Esophagus squamous epithelium (tissue), 4 donors: ENCODE results near the gene GMPR2.

Experiments used
- POLR2A ChIP-seq, 4 donors: fragments of 450-650 bp; IDR thresholded peaks; one replicate each; pipeline ENCODE4 v1.6.1; 2017; ENCODE audit warnings: antibody characterized with exemption in 4 of 4, mild to moderate bottlenecking in 4 of 4, moderate library complexity in 3 of 4
- TF ChIP-seq, protein P1 (sequence below), 6 experiments: fragments of 450-650 bp in 4 of 6; fragments of 200-600 bp in 2 of 6; sonication (generic) in 2 of 6; IDR thresholded peaks; one replicate each; pipeline ENCODE4 v1.5.1; 2016 to 2019; ENCODE audit warnings: antibody characterized with exemption in 6 of 6, mild to moderate bottlenecking in 4 of 6, moderate library complexity in 4 of 6

DNA sequence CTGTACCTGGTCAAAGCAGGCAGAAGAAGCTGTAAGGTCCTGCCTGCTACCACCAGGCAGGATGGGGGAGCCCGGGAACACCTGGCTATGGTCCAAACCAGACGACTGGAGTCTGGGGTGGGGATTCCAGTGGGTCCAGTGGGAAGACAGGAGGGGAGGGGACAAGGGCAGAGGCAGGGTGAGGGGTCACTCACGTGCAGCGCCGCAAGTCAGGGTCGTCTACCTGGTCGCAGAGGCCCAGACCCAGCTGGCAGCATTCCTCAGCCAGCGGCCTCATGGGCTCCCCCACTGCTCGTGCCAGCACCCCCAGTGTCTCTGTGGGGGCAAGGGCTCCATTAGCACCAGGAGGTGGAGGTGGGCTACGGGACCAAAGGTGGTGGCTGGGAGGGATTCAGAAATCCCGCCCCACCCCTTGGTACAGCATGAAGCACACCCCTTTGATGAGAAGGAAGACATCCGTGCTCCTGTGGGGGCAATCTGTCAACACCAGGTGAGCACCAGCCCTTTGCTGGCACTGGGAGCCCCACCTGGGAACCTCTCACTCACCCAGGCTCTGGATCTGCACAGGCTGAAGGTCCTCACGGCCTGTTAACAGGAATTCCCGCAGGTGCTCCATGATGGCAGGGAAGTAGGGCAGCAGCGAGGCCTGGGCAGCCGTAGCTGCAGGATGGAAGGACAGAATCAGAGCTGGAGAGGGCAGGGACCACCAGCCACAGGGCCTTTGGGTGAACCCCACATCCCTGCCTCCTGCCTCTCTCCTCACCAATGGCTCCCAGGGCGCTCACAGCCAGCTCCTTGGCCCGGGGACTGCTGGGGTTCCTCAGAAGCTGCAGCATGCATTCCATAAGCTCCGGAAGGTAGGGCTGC lies 48.4 kb upstream of the GMPR2 start:
- TF ChIP-seq, protein P1, sequence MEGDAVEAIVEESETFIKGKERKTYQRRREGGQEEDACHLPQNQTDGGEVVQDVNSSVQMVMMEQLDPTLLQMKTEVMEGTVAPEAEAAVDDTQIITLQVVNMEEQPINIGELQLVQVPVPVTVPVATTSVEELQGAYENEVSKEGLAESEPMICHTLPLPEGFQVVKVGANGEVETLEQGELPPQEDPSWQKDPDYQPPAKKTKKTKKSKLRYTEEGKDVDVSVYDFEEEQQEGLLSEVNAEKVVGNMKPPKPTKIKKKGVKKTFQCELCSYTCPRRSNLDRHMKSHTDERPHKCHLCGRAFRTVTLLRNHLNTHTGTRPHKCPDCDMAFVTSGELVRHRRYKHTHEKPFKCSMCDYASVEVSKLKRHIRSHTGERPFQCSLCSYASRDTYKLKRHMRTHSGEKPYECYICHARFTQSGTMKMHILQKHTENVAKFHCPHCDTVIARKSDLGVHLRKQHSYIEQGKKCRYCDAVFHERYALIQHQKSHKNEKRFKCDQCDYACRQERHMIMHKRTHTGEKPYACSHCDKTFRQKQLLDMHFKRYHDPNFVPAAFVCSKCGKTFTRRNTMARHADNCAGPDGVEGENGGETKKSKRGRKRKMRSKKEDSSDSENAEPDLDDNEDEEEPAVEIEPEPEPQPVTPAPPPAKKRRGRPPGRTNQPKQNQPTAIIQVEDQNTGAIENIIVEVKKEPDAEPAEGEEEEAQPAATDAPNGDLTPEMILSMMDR (IDR thresholded peaks at IDR 0.05), result no peak
- no peak for TF ChIP-seq POLR2A (IDR thresholded peaks at IDR 0.05)
